Smooth muscle cell (in vitro differentiated cells): Measurements from ENCODE around the gene CANT1. TPM values are rescaled to one million over a fixed set of nuclear protein-coding genes. Genes with fewer than 3 reads are reported as not detected.

Experiments
- DNase-seq: peaks from one replicate; lab custom pipeline; 2025; ENCODE audit not compliant: unreplicated experiment; lab: John Stamatoyannopoulos, UW
- H2AFZ ChIP-seq: fragments of 200-600 bp; sonication (generic); 2 replicates; pipeline ENCODE4 v1.6.0; 2016; ENCODE audit warnings: antibody characterized with exemption, low read depth, mild to moderate bottlenecking
- H3F3A ChIP-seq: fragments of 200-600 bp; sonication (generic); 2 replicates; pipeline ENCODE4 v1.6.0; 2017; ENCODE audit warnings: antibody characterized with exemption, low read depth
- H3K27ac ChIP-seq: fragments of 200-600 bp; sonication (generic); 2 replicates; pipeline ENCODE4 v1.5.1; 2016; ENCODE audit warnings: low read depth, mild to moderate bottlenecking
- H3K27me3 ChIP-seq: fragments of 200-600 bp; sonication (generic); 2 replicates; pipeline ENCODE4 v1.6.1; 2016; ENCODE audit warnings: low read depth, mild to moderate bottlenecking
- H3K36me3 ChIP-seq: fragments of 200-600 bp; sonication (generic); 2 replicates; pipeline ENCODE4 v1.5.1; 2016; ENCODE audit warnings: low read depth
- H3K4me1 ChIP-seq: fragments of 200-600 bp; sonication (generic); 2 replicates; pipeline ENCODE4 v1.5.1; 2016; ENCODE audit warnings: low read depth
- H3K4me2 ChIP-seq: fragments of 200-600 bp; sonication (generic); 2 replicates; pipeline ENCODE4 v1.6.0; 2016; ENCODE audit warnings: mild to moderate bottlenecking
- H3K4me3 ChIP-seq: fragments of 200-600 bp; sonication (generic); 2 replicates; pipeline ENCODE4 v1.5.1; 2016; ENCODE audit warnings: mild to moderate bottlenecking
- H3K79me2 ChIP-seq: fragments of 200-600 bp; sonication (generic); 2 replicates; pipeline ENCODE4 v1.6.0; 2016; ENCODE audit warnings: low read depth, mild to moderate bottlenecking
- H3K9ac ChIP-seq: fragments of 200-600 bp; sonication (generic); 2 replicates; pipeline ENCODE4 v1.6.0; 2016; ENCODE audit warnings: low read depth
- H3K9me3 ChIP-seq: fragments of 200-600 bp; sonication (generic); replicated peaks from 2 replicates; pipeline ENCODE4 v1.5.1; 2016; ENCODE audit warnings: low read depth
- H4K20me1 ChIP-seq: fragments of 200-600 bp; sonication (generic); 2 replicates; pipeline ENCODE4 v1.6.0; 2016; ENCODE audit warnings: low read depth
- WGBS: methylation state at CpG from one replicate; pipeline ENCODE4 v1.1.7; 2016; ENCODE audit warnings: low lambda C conversion rate; 5-methylcytosine and 5-hydroxymethylcytosine counted together
- polyA plus RNA-seq: library from polyadenylated mRNA; unstranded; fragments of >200 nt; fragmentation: Nextera tagmentation; extraction: Ambion mirVana; gene quantifications from 2 replicates; pipeline ENCODE4 v1.2.1, GENCODE V29; 2016
- total RNA-seq: library from RNA; depleted of rRNA; stranded (reverse); fragments of >200 nt; gene quantifications from 2 replicates; pipeline ENCODE4 v1.2.3, GENCODE V29; 2014
- TF ChIP-seq, protein P1 (sequence below): fragments of 200-600 bp; sonication (generic); IDR thresholded peaks from 2 replicates; pipeline ENCODE4 v1.5.1; 2017; ENCODE audit warnings: borderline replicate concordance, mild to moderate bottlenecking, antibody characterized with exemption; ENCODE audit not compliant: insufficient read depth, poor library complexity, severe bottlenecking

The CANT1 gene
- total and polyA plus RNA-seq, 2 experiments from 2014 or later: 38.3 to 42.1 TPM

DNA sequence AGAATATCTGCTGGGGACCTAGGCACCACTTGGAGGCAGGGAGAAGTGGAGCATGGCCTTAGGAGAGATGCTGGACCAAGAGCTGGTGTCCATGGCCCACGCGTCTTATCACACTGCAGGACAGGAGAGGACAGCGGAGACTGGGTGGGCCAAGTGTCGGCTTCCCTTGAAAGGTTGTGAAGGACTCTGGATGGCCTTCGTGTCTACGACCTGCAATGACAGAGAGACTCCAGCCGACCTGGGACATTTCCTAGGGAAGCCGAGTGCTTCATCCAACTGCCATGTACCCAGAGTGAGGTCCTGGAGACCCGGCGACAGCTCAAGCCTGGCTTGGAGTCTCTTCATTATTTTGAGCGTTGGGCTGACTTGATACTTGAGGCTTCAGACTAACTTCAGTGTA lies 34.9 kb upstream of the CANT1 start:
- Histone ChIP-seq H3K9me3 (no peaks in the 10 kb centered on the region), H3K27ac (no peak overlapping the region), H3K9ac (no peak overlapping the region), H2AFZ (no peak overlapping the region), H3K79me2 (no peaks in the 10 kb centered on the region), H3K4me2 (no peak overlapping the region), H3K4me3 (no peak overlapping the region), H4K20me1 (no peaks in the 10 kb centered on the region), H3K36me3 (no peaks in the 10 kb centered on the region), H3K27me3 (no peaks in the 10 kb centered on the region), H3K4me1 (peaks cover 6% of the 10 kb centered on the region), H3F3A (no peaks in the 10 kb centered on the region)
- 92% methylated on average over 11 of the region's 11 CpGs for WGBS
- TF ChIP-seq, protein P1, sequence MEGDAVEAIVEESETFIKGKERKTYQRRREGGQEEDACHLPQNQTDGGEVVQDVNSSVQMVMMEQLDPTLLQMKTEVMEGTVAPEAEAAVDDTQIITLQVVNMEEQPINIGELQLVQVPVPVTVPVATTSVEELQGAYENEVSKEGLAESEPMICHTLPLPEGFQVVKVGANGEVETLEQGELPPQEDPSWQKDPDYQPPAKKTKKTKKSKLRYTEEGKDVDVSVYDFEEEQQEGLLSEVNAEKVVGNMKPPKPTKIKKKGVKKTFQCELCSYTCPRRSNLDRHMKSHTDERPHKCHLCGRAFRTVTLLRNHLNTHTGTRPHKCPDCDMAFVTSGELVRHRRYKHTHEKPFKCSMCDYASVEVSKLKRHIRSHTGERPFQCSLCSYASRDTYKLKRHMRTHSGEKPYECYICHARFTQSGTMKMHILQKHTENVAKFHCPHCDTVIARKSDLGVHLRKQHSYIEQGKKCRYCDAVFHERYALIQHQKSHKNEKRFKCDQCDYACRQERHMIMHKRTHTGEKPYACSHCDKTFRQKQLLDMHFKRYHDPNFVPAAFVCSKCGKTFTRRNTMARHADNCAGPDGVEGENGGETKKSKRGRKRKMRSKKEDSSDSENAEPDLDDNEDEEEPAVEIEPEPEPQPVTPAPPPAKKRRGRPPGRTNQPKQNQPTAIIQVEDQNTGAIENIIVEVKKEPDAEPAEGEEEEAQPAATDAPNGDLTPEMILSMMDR: no peak
- DNase-seq: no peak

DNA sequence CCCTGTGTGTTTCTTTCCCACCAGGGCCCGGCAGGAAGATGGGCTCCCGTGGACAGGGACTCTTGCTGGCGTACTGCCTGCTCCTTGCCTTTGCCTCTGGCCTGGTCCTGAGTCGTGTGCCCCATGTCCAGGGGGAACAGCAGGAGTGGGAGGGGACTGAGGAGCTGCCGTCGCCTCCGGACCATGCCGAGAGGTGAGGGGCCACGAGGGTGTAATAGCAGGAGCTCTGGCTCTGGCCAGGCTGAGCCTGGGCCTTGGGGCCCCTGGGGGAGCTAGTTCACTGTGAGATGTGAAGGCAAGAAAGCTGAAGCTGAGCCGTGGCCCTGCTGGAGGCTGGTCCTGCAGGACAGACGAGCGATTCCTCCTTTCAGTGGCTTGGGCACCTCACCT lies 34.4 kb upstream of the CANT1 start:
- H3K9ac ChIP-seq: no peak overlapping the region
- no peaks in the 10 kb centered on the region for H3K27me3 ChIP-seq
- no peaks in the 10 kb centered on the region for H4K20me1 ChIP-seq
- no peaks in the 10 kb centered on the region for H3F3A ChIP-seq
- TF ChIP-seq, protein P1: no peak
- no peak overlapping the region for H3K27ac ChIP-seq
- WGBS: 74% methylated on average over 12 of the region's 12 CpGs
- H3K79me2 ChIP-seq: no peaks in the 10 kb centered on the region
- H3K4me3 ChIP-seq: no peak overlapping the region
- no peak overlapping the region for H2AFZ ChIP-seq
- no peaks in the 10 kb centered on the region for H3K36me3 ChIP-seq
- H3K9me3 ChIP-seq: no peaks in the 10 kb centered on the region
- DNase-seq: no peak
- no peak overlapping the region for H3K4me2 ChIP-seq
- peaks cover 6% of the 10 kb centered on the region for H3K4me1 ChIP-seq

DNA sequence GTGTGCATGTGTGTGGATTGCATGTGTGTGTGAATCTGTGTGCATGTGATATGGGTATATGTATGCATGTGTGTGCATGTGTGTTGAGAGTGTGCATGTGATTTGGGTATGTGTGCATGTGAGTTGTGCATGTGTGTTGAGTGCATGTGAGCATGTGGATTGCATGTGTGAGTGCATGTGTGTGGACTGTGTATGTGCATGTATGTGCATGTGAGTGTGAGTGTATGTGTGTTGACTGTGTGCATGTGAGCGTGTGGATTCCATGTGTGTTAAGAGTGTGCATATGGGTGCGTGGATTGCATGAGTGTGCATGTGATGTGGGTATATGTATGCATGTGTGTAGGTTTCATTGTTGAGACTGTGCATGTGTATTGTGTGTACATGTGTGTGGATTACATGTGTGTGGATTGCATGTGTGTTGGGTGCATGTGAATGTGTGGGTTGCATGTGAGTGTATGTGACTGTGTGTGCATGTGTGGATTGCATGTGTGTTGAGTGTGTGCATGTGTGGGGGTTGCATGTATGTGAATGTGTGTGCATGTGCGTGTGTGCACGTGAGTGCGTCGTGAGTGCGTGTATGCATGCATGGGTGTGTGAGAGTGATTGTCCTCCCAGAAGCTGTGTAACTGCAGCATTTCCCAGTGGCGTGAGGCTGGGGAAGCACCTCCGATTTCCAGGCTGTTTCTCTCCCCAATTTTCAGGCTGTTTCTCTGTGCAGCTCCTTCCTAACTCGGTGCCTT lies 33.8 kb upstream of the CANT1 start:
- Histone ChIP-seq H3K4me2 (no peak overlapping the region), H2AFZ (no peak overlapping the region), H3K9me3 (no peaks in the 10 kb centered on the region), H3K27ac (no peak overlapping the region), H3K36me3 (no peaks in the 10 kb centered on the region), H3F3A (no peaks in the 10 kb centered on the region), H3K27me3 (no peaks in the 10 kb centered on the region), H3K9ac (no peak overlapping the region), H3K4me3 (no peak overlapping the region), H3K4me1 (peaks cover under 1% of the 10 kb centered on the region), H4K20me1 (no peaks in the 10 kb centered on the region), H3K79me2 (no peaks in the 10 kb centered on the region)
- no peak for DNase-seq
- TF ChIP-seq, protein P1: no peak
- WGBS: 92% methylated on average over 10 of the region's 10 CpGs
